HL-60/S4 treated with retinoic acid at 250 ng/mL for 4 days and 3 days (cell line): ENCODE measurements around the gene APLNR.
"Not testable (repeated sequence)": the region's sequence is repeated elsewhere in the genome, so short reads cannot be mapped to it uniquely, and the experiment has no call there.

Source experiments
- in situ Hi-C: fragments of 300-500 bp; cut with MboI; formaldehyde crosslinking; loops from 2 replicates; pipeline ENCODE4 v1.7.0; 2022; ENCODE audit warnings: low sequenced_read_pairs

The APLNR gene

DNA sequence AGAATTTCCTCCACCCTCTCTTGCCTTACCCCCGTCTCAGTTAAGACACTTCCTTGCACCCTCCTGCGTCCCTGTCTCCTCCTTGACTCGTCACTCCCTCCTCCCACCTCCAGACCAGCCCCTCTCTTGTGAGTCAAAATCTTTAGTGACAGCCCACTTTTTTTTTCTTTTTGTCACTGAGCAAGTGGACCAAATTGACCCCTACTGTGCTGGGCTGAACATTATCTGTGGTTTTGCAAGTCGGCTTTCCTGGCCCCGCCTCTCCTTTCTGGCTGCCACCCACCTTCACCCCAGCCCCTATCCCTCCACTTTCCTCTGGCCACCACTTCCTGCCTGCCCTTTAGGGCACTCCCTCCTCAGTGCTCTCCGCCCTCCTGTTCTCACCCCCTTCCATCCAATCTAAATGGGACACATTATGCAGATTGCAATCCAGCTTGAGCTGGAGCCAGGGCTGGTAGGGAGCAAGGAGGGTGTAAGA lies at the start of gene APLNR:
APLNR (minus strand) TSS at position 47 of the 478 bp plus-strand sequence. CDS start 246 bp downstream, outside the sequence.
- in situ Hi-C loops: loop anchor here (25.0 kb wide), 1 partner anchor 400 kb away; no protein-coding TSS in a partner anchor

DNA sequence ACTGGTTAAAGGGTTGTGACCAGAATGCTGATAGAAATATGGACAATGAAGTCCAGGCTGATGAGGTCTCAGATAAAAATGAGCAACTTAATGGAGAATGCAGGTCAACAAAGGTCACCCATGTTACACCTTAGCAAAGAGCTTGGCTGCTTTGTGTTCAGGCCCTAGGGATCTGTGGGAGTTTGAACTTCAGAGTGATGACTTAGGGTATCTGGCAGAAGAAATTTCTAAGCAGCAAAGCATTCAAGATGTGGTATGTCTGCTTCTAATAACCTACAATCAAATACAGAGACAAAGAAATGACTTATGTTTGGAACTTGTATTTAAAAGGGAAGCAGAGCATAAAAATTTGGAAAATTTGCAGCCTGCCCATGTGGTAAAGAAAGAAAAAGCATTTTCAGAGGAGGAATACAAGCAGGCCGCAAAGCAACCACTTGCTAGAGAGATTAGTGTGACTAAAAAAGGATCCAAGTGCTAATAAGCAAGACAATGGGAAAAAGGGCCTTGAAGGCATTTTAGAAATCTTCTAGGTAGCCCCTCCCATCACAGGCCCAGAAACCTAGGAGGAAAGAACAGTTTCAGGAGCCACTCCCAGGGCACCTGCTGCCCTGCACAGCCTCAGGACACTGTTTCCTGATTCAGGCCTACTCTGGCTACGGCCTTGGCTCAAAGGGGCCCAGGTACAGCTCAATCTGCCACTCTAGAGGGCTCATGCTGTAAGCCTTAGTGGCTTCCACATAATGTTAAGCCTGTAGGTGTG lies 46.4 kb upstream of the APLNR start:
- in situ Hi-C loops: no loop called here

DNA sequence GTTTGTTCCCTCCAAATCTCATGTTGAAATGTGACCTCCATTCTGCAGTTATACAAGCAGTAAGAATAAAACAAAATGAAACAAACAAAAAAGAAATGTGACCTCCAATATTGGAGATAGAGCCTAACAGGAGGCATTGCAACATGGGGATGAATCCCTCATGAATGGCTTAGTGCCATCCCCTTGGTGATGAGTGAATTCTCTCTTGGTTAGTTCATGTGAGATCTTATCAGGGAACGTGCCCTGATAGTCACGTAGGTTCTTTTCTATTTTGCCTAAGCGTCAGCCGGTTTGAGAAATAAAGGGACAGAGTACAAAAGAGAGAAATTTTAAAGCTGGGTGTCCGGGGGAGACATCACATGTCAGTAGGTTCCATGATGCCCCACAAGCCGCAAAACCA lies 44.5 kb upstream of the APLNR start:
- in situ Hi-C loops: not testable (repeated sequence)

DNA sequence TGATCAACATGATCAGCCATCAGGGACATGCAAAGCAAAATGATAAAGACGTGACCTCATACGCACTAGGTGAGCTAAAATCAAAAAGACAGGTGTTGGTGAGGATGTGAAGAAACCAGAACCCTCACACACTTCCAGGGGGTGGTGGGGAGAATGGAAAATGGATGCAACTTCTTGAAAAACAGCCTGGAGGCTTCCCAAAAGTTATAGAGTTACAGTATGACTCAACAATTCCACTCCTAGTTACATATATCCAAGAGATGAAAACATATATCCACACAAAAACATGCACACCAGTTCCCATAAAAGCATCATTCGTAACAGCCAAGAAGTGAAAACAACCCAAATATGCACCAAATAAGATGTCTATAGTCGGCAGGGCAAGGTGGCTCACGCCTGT lies 42.1 kb upstream of the APLNR start:
- in situ Hi-C loops: no loop called here

DNA sequence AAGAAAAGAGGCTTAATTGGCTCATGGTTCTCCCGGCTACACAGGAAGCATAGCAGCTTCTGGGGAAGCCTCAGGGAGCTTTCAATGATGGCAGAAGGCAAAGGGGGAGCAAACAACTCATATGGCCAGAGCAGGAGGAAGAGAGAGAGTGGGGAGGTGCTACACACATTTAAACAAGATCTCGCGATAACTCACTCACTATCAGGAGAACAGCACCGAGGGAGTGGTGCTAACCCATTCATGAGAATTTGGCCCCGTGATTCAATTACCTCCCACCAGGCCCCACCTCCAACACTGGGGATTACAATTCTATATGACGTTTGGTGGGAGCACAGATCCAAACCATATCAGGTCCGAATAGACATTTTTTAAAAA lies 41.7 kb upstream of the APLNR start:
- in situ Hi-C loops: no loop called here

DNA sequence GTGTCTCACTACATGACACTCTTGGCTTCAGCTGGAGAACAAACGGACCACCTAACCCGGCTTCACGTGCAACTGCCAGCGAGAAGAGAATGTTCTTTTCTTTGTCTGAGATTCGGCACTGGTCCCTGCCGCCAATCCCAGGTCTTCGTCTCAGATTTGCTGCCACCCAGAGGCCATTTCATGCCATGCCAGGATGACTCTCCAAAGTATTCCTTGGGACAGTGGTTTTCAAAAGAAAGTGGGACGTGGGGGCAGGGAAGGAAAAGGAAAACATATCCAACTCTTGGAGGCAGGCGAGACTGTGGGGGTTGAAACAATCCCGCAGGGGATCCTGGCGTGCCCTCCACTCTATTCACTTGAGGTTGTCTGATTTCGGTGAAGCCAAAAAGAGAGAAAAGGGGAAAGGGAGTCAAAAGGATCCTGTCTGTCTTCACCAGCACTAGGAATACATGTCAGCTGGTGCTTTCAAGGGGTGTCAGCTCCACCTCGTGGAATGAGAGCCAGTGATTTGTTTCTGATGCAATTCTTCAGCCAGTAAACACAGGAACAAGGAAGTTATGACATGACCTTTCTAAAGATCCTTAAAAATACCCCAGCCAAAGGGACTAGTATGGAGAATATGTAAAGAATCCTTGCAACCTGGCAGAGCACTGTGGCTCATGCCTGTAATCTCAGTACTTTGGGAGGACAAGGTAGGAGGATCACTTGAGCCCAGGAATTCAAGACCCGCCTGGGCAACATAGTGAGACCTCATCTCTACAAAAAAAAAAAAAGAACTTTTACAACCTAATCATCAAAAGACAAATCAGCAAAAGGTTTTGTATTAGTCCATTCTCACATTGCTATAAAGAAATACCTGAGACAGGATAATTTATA lies 41.0 kb upstream of the APLNR start:
- in situ Hi-C loops: no loop called here

DNA sequence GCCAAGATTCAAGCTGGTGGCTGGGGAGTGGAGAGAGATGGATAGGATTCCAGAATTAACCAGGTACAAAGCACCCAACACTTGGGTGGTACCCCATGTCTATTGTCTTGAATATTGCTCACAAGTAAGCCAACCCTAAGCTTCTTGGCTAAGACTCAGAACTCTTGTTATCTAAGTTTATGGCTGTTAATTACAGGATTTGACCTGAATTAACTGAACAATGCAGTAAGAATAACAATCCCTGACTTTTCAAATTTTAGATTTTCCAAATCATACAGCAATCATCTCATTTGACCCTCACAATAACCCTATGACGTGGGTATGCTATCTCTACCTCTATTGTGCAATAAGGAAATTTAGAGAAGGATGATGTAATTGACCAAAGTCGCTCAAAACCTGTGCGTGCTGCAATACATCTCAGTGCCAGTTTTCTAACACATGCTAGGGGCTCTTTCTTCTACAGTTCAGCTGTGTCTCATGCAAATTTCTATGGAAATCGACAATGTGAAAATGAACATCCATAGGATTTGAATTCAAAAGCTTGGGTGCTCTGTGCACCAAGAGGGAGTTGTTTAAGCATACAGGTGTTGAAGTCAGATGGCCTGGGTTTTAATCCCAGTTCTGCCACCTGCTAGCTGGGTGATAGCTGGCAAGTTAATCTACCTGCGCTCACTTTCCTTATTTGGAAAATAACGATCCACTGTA lies 40.1 kb upstream of the APLNR start:
- in situ Hi-C loops: no loop called here

DNA sequence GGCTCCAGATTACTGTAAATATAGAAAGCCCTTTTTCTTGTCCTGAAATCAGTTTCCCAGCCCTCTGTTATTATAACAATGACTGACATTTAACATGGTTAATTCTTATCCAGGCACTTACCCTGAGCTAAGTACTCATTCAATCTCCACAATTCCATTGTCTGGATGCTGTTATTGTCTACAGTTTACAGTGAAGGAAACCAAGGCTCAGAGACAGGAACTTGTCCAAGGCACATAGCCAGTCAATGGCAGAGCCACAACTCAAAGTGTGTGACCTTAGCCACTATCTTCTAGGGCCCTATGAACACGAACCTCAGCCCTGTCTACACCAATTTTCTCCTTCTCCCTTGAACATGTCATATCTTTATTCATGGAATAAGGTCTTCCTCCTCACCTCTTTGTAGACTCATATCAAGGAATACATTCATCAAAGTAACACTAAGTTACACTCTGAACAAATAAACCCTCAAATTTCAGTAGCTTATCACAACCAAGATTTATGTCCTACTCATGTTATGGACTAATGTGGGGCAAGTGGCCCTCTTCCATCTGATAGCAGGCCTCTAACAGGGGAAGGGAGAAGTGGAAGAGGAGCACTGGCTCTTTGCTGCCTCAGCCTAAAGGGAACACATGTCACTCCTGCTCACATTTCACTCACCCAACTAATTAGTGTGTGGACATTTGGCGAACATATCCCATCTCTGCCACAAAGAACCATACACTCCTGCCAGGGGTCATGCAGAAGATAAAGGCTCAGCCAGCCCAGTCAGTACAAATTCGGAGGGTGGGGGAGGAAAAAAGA lies 39.3 kb upstream of the APLNR start:
- in situ Hi-C loops: no loop called here

DNA sequence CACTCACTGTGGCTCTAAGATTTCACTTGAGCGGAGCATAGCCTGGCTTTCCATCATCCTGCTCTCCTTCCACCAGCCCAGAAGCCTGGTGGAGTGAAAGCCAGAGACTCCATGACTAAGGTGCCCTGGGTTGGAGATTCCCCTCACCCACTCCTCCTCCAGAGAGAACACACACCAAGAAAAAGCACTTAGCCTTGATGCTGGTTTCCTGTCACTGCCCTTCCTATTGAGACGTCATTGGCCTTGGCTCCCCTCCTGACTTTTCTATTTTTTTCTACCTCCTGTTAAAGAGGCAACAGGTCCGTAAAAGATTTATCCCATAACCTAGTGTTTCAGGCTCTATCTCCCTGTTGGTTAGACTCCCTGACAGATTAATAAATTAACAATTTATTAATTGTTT lies 38.5 kb upstream of the APLNR start:
- in situ Hi-C loops: no loop called here

DNA sequence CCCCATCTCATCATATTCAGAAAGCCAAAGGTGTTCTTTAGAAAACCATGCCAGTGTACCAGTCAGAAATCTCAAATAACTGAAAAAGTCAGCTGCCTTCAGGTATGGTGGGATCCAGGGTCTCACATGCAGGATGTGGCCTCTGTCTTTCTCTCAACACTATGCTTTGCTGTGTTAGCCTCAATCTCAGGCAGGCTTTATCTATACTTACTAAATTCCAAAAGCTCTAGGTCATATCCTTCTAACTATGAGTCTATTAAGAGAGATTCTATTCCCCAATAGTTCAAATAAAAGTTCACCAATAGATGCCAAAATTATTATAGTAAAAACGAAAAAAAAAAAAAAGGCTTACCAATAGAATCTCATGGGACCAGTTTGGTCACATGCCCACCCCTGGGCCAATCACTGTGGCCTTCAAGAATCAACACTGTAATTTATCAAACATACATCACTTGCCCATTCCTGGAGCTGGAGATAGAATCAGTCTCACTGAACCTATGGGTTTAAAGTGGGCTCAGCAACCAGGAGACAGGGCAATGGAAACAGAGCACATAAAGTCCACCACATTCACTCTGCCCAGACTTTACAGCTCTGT lies 38.0 kb upstream of the APLNR start:
- in situ Hi-C loops: no loop called here

DNA sequence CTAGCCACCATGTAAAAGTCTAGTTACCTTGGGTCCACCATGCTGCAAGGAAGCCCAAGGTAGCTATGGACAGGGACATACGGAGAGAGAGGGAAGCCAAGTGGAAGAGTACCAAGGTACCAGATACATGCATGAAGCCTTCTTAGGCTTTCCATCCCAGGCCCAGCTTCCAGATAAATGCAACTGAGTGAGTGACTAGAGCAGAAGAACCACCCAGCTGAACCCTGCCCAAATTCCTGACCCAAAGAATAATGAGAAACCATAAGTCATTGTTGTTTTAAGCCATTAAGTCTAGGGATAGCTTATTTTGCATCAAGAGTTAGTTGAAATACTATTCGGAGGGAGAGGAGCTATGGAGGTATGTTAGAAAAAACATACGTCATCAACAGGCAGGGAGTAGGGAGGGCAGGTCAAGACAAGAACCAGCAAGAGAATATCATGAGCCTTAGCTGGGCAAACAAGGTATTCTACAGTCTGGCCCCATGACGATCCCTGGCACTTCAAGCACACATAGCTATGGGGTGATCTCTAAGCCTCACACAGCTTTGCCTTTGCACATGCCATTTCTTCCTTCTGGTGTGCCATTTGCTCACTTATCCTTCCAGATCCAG lies 36.5 kb upstream of the APLNR start:
- in situ Hi-C loops: no loop called here

DNA sequence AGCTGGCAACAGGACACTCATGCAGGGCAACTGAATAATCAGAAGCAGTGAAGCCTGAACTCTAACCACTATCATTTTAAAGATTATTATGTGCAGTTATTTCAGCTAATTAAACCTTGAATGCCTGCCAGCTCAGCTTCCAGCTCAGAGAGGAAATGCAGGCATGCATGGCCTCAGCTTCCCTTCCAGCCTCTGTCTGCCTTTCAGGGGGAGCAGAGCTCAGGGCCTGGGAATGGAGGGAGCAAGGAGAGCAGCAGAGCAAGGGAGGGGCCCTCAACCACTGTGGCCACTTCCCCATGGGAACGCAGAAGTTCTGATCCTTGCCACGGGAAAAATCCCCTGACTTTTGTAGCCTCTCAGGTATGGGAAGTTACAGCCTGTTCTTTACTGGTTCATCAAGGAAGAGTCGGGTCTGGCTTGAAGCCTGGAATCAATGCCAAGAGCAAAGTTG lies 32.5 kb upstream of the APLNR start:
- in situ Hi-C loops: no loop called here

DNA sequence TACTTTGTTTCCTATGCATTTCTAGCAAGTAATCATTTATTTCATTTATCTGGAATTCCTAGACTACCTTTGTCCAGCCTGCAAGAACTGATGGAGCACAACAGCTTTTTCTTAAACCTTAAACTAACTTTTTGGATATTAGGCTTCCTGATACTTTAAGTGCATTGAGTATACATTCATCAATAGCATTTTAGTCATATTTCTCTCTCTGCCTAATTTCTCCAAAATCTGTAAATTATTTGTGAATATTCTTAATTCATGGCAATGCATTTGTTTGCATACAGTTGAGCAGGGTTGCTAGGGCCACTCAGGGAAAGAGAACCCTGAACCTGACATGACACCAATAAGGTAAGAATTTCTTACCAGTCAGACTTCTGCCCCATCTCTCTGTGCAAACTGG lies 29.1 kb upstream of the APLNR start:
- in situ Hi-C loops: no loop called here

DNA sequence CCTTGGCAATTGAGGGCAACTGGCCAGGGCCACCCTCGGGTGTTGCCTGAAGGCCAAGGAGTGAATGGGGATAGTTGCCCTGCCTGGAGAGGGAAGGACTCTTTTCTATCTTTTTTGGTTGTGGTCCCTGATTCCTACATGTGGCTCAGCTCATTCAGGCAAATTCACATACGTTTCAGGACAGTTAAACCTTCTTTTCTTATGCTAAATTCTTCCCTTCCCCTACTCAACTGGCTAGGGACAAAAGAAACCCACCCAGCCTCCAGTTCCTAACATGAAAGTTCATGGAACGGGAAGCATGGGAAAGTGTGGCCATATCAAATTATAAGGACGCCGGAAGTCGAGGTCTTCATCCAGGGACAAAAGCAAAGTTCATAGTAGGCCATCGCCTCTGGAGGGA lies 26.3 kb upstream of the APLNR start:
- in situ Hi-C loops: no loop called here

DNA sequence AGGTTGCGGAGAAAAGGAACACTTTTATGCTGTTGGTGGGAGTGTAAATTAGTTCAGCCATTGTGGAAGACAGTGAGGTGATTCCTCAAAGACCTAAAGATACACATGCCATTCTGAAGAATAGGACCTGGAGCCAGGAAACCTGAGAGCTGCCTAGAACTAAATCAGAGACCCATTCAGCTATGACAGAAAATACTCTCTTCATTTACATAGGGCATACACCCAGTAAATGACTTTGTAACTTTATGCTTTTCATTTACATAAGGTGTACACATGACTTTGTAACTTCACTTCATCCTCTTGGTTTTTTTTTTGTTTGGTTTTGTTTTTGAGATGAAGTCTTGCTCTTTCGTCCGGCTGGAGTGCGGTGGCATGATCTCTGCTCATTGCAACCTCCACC lies 25.1 kb upstream of the APLNR start:
- in situ Hi-C loops: no loop called here

DNA sequence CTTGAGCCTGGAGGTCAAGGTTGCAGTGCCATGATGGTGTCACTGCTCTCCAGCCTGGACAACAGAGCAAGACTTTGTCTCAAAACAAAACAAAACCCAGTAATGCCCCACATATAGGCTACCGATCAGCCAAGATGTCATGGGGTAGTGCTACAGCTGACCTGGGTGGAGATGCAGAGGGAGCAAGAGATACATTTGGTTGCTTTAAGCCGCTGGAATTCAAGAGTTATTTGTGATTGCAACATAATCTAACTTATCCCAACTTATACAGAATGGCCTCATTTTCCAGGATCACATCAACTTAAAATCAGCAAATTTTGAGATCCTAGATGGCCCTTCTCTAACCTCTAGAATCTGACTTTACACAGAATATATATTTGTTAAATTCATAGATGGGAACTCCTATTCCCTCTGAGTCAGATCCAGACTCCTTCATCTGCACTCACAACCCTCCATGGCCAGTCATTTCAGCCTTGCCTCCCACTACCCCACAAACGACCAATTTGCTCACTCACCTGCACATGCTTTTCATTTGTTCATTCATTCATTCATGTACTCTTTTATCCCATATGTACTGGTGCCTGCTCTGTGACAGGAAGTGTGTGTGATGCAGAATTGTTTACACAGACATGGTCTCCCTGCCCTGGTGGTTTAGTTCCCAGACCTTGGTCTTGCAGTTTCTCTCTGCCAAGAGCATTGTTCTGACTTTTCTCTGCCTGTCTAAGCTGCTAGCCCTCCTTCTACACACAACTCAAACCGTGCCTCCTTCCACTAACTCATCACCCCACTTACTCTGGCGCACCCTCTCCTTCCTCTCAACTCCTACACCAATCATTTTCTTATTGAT lies 24.1 kb upstream of the APLNR start:
- in situ Hi-C loops: no loop called here

DNA sequence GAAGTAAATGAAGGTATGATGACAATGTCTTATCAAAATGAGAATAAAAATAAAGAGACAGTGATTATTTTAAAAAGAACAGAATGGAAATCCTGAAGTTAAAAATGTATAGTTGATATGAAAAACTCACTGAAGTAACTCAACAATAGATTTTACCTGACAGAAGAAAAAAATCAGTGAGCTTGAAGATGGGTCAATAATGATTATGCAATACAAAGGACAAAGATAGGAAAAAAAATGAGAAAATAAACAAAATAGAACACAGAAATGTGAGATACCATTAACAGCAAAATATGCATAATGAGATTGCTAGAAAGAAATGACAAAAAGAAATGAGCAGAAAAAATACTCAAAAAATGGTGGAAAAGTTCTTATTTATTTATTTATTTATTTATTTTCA lies 19.1 kb upstream of the APLNR start:
- in situ Hi-C loops: no loop called here

DNA sequence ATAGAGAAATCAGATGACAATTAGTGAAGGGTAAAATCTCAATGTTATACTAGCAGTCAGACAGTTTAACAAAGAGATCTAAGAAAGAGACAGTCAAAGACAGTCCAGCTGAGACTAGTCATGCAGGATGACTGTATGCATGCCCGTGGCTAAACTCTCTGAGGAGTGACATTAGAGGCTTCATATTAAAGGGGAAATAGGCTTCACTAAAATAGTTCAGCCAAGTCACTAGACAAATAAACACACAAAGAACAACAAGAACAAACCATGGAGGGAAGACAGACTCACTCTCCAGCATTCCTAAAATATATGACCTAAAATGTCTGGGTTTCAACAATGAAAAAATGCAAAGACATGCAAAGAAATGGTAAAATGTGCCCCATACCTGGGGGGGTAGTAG lies 18.6 kb upstream of the APLNR start:
- in situ Hi-C loops: no loop called here

DNA sequence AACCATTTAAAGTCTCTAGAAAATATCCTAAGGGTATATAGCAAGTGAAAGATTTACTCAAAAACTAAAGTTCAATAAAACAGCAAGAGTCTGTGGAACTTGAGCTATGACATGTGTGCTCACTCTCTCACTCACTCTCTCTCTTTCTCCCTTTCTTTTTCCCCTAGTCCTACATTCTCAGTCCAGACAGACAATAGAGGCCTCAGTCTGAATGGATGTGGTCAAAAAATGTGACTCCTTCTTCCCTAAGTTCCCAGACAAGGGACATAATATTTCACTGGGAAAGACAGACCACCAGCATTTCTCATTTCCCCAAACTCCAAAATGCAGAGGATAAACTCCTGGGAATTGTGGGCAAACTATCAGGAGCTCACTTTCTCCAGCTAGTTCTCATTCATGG lies 17.6 kb upstream of the APLNR start:
- in situ Hi-C loops: no loop called here
